Lung (tissue), 12 donors: Measurements from ENCODE around the gene TAC4. TPM values are rescaled to one million over a fixed set of nuclear protein-coding genes. Genes with fewer than 3 reads are reported as not detected.

ENCODE experiments used
- ATAC-seq: fragments of 200-7000 bp; cut with Tn5 transposase; one replicate; pipeline ENCODE4 v1.9.1; 2020; ENCODE audit warnings: moderate number of reproducible peaks; ENCODE audit not compliant: insufficient read depth, low FRiP score
- DNase-seq, 3 donors: peaks; one replicate each; pipeline ENCODE4 v3.0.0-alpha.2; 2013 to 2017
- H3K27ac ChIP-seq, 2 donors: one replicate each; pipeline ENCODE4 v1.5.1; 2013; ENCODE audit warnings: mild to moderate bottlenecking in 2 of 2, moderate library complexity in 2 of 2, control low read depth in 1 of 2, inconsistent platforms in 1 of 2, low read depth in 1 of 2, low read length in 1 of 2
- H3K27me3 ChIP-seq, 3 donors: one replicate each; pipeline ENCODE4 v1.5.1; 2013; ENCODE audit warnings: low read length in 2 of 3; ENCODE audit not compliant: control insufficient read depth in 3 of 3, insufficient read depth in 3 of 3
- H3K36me3 ChIP-seq, 4 donors: one replicate each; pipeline ENCODE4 v1.5.1; 2013; ENCODE audit warnings: low read length in 4 of 4, mild to moderate bottlenecking in 1 of 4, moderate library complexity in 1 of 4; ENCODE audit not compliant: control insufficient read depth in 4 of 4, insufficient read depth in 4 of 4
- H3K4me1 ChIP-seq, 5 donors: one replicate each; pipeline ENCODE4 v1.5.1; 2013; ENCODE audit warnings: low read length in 5 of 5, mild to moderate bottlenecking in 2 of 5, moderate library complexity in 1 of 5; ENCODE audit not compliant: control insufficient read depth in 5 of 5, insufficient read depth in 5 of 5
- H3K4me3 ChIP-seq: one replicate; pipeline ENCODE4 v1.5.1; 2013; ENCODE audit warnings: mild to moderate bottlenecking, control low read depth, moderate library complexity
- H3K9ac ChIP-seq, 2 donors: one replicate each; pipeline ENCODE4 v1.5.1; 2013; ENCODE audit warnings: low read length in 2 of 2, control low read depth in 1 of 2; ENCODE audit not compliant: insufficient read depth in 1 of 2
- H3K9me3 ChIP-seq, 4 donors: one replicate each; pipeline ENCODE4 v1.5.1; 2013; ENCODE audit warnings: low read length in 3 of 4, mild to moderate bottlenecking in 1 of 4, moderate library complexity in 1 of 4; ENCODE audit not compliant: control insufficient read depth in 4 of 4, insufficient read depth in 3 of 4
- WGBS, 2 donors: extraction: QIAGEN DNeasy Blood & Tissue Kit; methylation state at CpG; one replicate each; pipeline ENCODE4 v1.1.7; 2013; 5-methylcytosine and 5-hydroxymethylcytosine counted together
- polyA plus RNA-seq, 2 donors: library from polyadenylated mRNA; stranded (reverse); fragments of 200-250 nt; gene quantifications; one replicate each; pipeline ENCODE4 v1.2.1, GENCODE V29; 2013
- total RNA-seq, 2 donors: library from RNA; depleted of rRNA in 1 of 2; stranded (reverse); fragments of >200 nt in 1 of 2; gene quantifications; one replicate each; pipeline ENCODE4 v1.2.1, GENCODE V29; 2014 to 2021
- TF ChIP-seq, protein P1 (sequence below): IDR thresholded peaks from 2 replicates; pipeline ENCODE4 v1.5.1; 2012; ENCODE audit warnings: mild to moderate bottlenecking; ENCODE audit errors: control extremely low read depth, extremely low read depth
- donor health status: control.
- donor health status: control.
- donor health status: Bipolar disorder and iron deficiency.
- donor health status: healthy.
- donor health status: DM: yes; HTN: yes; CAD: no.

TAC4 gene
- total and polyA plus RNA-seq, 4 donors: not detected

- Histone ChIP-seq H3K4me1 (peaks cover 0 to 30% (median 11%) of the 10 kb centered on the region in 5 donors), H3K4me3 (no peak overlapping the region), H3K36me3 (no peaks in the 10 kb centered on the region), H3K27ac (peak overlapping the region in 1 of 2 donors; percentile 68), H3K27me3 (peaks cover 0 to 28% (median 24%) of the 10 kb centered on the region in 3 donors), H3K9me3 (no peaks in the 10 kb centered on the region), H3K9ac (no peak overlapping the region)
- ATAC-seq: no peak
- WGBS, 2 donors: 71 to 83% methylated on average over 9 of the region's 9 CpGs
- no peak for DNase-seq
- TF ChIP-seq, protein P1, sequence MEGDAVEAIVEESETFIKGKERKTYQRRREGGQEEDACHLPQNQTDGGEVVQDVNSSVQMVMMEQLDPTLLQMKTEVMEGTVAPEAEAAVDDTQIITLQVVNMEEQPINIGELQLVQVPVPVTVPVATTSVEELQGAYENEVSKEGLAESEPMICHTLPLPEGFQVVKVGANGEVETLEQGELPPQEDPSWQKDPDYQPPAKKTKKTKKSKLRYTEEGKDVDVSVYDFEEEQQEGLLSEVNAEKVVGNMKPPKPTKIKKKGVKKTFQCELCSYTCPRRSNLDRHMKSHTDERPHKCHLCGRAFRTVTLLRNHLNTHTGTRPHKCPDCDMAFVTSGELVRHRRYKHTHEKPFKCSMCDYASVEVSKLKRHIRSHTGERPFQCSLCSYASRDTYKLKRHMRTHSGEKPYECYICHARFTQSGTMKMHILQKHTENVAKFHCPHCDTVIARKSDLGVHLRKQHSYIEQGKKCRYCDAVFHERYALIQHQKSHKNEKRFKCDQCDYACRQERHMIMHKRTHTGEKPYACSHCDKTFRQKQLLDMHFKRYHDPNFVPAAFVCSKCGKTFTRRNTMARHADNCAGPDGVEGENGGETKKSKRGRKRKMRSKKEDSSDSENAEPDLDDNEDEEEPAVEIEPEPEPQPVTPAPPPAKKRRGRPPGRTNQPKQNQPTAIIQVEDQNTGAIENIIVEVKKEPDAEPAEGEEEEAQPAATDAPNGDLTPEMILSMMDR: no peak
Measured at GRCh38 chr17:49887744-49888360, 40.0 kb upstream of the TAC4 start.

- Histone ChIP-seq H3K4me1 (peaks cover 0 to 30% (median 11%) of the 10 kb centered on the region in 5 donors), H3K9me3 (no peaks in the 10 kb centered on the region), H3K27ac (peak overlapping the region in 1 of 2 donors; percentile 68), H3K4me3 (no peak overlapping the region), H3K9ac (no peak overlapping the region), H3K27me3 (peaks cover 0 to 24% (median 19%) of the 10 kb centered on the region in 3 donors), H3K36me3 (no peaks in the 10 kb centered on the region)
- TF ChIP-seq, protein P1: no peak
- ATAC-seq (peak; percentile 64), DNase-seq (peak; percentile 75 to 86 (median 85))
- 42 to 69% methylated on average over 7 of the region's 7 CpGs for WGBS, 2 donors
Measured at GRCh38 chr17:49887086-49887743, 39.3 kb upstream of the TAC4 start.

- Histone ChIP-seq H3K27me3 (peaks cover 0 to 13% (median 12%) of the 10 kb centered on the region in 3 donors), H3K4me3 (no peak overlapping the region), H3K36me3 (no peaks in the 10 kb centered on the region), H3K9me3 (no peaks in the 10 kb centered on the region), H3K27ac (no peak overlapping the region), H3K4me1 (peaks cover 0 to 37% (median 8%) of the 10 kb centered on the region in 5 donors), H3K9ac (no peak overlapping the region)
- WGBS, 2 donors: 85 to 87% methylated on average over 5 of the region's 5 CpGs
- DNase-seq: no peak
- no peak for ATAC-seq
- TF ChIP-seq, protein P1: no peak
Measured at GRCh38 chr17:49886036-49886435, 38.2 kb upstream of the TAC4 start.
